ENCODE results near the gene FOXJ2.
"Not testable (repeated sequence)": the region's sequence is repeated elsewhere in the genome, so short reads cannot be mapped to it uniquely, and the experiment has no call there.

GRCh38 chr12:8084351-8084750 lies 51.8 kb downstream of the FOXJ2 start:
- TF ChIP-seq CTCF (IDR thresholded peaks at IDR 0.05); EP300 (IDR thresholded peaks at IDR 0.05; ENCODE audit: low read depth): not testable (repeated sequence)

All from transverse colon (tissue), 3 donors.